SKM-1 (cell line): Measurements from ENCODE around the gene CD7.

Experiments
- DNase-seq: peaks from one replicate; lab custom pipeline; 2025; ENCODE audit not compliant: unreplicated experiment; lab: John Stamatoyannopoulos, UW

CD7 gene

DNA sequence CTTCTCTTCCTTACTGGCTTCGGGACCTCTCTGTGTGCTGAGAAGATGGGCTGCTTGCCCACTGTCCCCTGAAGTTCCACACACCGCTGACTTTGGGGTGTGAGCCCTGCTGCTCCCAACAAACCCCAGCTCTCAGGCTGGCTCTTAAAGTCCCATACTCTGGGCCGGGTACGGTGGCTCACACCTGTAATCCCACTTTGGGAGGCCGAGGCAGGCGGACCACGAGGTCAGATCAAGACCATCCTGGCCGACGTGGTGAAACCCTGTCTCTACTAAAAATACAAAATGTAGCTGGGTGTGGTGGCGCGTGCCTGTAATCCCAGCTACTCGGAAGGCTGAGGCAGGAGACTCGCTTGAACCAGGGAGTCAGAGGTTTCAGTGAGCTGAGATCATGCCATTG lies 17.2 kb downstream of the CD7 start:
- no peak for DNase-seq

DNA sequence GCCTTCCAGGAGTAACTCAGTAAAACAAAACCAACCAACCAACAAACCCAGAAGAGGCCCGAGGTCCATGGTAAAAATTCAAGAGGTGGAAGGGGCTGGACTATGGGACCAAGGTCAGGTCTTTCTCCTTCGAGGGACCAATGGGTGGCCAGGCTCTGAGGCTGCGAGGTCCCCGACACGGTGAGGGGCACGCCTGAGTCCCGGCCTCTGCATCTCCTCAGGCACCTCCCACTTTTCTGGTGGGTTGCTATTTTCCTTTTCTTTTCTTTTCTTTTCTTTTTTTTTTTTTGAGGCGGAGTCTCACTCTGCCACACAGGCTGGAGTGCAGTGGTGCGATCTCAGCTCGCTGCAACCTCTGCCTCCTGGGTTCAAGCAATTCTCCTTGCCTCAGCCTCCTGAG lies 18.0 kb downstream of the CD7 start:
- no peak for DNase-seq

DNA sequence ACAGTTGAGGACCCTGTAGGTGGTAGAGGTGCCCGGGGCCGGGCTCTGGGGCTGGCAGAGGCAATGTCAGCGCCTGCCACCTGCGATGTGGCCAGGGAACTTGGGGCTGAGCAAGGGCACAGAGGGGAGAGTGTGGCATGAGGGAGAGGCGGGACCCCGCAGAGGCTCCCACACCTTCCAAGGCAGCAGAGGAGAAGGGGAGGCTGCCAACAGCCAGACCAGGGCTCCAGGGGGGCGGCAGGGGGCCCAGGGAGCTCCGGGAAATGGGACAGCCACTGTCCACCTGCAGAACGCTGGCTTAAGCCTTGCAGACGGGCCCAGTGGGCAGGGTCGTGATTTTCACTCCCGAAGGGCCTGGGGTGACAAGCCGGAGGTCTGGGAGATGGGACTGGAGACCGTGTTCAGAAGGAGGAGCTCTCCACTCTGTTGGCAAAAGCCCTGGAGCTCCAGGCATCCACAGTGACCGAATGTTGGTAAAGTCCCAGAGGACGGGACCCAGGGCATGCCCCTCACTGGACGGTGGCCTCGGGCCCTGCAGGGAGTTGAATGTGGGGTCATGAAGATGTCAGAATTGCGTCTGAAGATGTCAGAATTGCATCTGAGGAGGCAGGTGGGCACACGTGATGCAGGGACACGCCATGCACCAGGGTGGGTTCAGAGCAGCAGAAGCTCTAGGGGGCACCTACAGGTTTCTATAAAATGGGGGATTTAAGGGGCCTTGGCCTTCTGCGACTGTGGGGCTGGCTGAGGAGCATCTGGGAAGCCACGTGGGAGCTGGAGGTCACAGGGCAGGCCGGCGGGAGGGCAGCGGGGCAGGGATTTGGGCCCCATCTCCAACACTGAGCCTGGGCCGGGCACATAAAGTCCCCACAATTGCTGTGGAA lies 18.6 kb downstream of the CD7 start:
- no peak for DNase-seq

DNA sequence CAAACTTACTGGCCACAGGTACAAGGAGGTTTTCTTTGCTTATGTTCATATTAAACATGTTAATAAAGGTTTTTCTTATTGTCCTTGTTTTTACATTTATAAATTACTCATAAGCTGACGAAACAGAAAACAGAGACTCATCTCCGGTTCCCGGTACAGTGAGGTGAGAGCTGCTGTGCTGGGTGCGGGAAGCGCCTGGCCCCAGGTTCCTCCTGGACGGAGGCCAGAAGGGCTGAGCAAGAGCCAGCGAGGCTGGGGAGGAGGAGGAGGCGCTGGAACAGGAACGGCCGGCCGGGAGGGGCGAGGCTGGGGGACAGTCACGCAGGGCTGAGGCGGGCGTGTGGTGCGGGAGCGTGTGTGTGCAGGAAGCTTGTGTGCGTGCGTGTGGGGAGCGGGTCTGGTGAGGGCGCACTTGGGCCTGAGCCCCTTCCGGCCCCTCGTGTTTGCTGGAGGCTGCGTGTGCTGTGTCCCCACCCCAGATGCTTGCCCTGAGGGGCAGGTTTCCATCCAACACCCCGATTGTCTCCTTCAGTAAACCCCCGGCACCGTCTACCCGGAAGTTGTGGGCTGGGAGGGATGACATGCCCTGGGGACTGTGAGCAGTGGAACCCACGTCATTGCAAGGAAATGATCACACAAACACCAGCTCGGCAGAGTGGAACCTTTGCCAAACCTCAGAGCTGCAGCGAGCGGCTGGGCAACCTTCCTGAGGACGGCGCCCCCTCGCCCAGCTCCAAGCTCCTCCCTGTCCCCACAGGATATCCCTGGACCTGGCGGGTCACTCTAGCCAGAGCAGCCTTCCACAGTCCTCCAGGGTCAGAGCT lies 19.5 kb downstream of the CD7 start:
- peak; percentile 87 for DNase-seq

DNA sequence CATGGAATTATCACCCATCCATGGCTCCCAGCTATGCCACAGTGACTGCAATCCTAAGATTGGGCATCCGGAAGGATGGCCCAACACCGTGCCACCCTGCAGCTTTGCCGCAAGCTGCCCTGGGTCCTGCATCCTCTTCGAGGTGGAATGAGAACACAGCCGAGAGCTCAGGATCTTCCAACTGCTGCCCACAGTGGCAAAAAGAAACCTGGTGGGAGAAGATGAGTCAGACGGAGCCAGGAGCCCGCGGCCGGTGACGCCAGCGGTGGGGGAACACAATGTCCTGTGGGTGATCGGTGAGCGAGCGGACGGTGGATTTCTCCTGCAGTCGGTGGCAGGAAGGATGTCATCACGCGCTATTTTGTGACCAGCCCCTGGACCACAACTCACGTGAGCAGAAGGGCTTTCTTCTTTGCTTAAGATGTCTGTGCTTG lies 20.1 kb downstream of the CD7 start:
- peak; percentile 63 for DNase-seq

DNA sequence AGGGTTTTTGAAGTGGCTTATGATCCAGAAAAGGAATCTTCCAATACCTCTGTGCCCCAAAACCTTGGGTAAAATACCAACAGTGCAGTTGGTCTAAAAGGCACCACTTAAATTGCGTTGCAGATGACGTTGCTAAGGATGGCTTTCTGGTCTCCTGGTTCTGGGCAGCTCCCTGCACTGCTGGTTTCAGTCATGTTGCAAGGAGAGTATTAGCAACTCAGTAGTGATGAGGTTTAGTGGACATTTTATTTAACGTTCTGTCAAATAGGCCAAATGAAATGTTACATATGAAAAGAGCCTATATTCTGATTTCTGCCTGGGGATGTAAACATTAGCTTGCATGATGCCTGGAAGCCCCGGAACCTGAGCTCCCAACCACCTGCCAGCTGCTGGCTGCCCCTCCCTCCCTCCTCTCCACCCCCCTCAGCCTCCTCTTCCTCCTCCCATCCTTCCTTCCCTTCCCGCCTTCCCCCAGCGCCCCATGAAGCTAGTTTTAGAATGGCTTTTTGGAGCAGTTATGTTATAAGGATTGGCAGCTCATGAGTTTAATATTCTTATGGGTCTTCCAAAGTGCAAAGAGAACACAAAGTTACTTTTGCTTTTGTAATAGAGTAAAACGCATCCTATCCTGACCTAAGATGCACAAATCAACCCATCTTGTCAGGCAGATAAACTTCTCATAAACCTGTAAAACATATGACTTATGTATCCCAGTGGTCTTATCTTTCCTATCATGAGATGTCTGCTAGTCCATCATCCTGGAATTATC lies 20.7 kb downstream of the CD7 start:
- DNase-seq, result no peak

DNA sequence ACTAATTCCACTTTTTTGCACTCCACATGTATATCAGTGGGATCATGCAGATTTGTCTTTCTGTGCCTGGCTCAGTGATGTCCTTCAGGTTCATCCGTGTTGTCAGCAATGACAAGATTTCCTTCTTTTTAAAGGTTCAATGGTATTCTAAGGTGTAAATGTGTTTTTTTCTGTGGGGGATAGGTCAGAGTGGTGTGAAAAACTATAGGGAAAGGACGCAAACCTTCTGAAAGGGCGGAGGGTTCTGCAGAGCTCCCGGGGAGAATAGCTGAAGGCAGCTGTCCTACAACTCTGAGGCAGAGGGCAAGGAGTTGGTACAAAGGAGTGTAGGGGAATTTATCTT lies 22.0 kb downstream of the CD7 start:
- DNase-seq, result no peak

DNA sequence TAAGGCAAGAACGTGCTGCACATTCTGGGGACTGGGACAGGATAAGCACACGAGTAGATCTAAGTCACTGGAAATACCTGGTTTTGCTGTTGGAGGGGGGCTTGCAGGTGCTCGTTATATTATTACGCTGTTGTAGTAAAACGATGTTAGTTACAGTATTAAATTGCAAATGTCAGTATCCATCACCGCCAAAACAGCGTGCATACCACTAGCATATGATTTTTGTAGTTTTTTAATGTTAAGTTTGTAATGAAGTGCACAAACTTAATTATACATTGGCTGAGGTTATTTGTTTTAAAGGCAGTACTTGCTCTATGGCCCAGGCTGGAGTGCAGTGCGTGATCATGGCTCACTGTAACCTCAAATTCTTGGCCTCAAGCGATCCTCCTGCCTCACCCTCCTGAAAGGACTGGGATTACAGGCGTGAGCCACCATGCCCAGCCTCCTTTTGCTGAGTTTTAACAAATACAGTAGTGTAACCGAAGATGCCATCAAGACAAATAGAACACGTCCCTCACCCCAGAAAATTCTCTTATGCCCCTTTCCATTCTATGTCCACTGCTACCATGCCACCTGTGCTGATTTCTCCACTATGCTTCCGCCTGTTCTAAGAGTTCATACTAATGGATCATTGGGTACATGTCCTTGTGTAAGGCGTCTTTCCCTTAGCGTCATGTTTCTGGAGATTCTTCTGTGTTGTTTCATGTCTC lies 23.2 kb downstream of the CD7 start:
- no peak for DNase-seq

DNA sequence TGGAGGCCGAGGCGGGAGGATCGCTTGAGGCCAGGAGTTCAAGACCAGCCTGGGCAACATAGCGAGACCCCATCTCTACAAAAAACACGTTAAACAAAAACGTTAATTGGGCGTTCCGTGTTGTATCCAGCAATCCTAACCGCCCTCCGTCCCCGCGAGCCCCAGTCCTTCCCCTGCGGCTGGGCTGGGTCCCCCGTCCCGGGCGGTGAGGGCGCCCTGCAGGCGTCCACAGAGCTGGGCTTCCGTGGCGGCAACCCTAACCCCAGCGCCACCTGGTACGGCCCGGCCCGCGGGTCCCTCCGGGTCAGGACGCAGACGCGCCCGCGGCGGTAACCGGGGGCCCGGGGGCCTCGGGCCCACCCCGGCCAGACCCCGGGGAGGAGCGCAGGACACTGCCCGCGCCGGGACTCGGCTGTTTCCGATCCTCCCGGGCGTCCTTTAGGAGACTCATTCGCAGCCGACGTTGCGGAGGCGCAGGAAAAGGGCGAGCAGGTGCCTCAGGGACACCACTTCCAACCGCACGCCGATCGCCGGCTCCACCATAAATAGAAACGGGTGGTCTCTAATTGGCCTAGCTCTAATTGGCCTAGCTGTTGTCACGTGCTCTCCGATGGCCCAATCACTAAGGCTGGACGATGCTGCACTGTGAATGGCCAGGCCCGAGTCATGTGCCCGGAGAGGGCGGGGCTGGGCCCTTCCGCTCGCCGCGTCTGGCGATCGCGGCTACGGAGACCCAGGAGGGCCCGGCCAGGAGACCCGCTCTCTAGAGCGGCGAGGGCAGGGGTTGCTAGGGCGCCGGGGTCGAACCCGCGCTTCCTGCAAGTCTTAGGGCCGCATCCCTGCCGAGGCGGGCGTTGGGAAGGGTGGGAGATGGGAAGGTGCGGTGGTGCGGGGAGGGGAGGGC lies 24.9 kb downstream of the CD7 start:
- DNase-seq, result peak; percentile 97

DNA sequence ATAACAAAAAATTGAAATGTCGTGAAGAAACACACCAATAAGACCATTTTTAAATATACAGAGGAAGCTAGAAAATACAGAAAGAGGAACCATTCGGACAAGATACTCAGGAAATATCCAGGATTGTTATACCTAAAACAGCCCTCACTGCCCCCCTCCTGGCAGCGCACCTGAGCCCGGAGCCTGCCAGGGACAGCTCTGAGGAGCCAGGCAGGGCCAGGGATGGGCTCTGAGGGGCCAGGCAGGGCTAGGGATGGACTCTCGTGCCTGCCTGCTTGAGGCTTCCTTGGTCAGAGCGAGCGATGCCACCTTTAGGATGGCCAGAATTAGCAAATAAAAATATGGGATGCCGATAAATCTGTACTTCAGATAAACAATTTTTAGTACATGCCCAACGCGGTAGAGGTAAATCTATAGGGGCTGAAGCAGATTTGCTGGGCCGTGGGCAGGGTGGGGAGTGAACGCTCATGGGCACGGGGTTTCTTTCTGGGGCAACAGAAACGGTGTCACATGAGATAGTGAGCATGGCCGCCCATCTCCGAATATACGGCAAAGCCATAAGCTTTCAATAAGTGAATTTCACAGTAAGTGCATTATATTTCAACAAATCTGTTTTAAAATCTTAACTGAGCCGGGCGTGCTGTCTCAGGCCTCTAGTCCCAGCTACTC lies 25.7 kb downstream of the CD7 start:
- peak; percentile 24 for DNase-seq

DNA sequence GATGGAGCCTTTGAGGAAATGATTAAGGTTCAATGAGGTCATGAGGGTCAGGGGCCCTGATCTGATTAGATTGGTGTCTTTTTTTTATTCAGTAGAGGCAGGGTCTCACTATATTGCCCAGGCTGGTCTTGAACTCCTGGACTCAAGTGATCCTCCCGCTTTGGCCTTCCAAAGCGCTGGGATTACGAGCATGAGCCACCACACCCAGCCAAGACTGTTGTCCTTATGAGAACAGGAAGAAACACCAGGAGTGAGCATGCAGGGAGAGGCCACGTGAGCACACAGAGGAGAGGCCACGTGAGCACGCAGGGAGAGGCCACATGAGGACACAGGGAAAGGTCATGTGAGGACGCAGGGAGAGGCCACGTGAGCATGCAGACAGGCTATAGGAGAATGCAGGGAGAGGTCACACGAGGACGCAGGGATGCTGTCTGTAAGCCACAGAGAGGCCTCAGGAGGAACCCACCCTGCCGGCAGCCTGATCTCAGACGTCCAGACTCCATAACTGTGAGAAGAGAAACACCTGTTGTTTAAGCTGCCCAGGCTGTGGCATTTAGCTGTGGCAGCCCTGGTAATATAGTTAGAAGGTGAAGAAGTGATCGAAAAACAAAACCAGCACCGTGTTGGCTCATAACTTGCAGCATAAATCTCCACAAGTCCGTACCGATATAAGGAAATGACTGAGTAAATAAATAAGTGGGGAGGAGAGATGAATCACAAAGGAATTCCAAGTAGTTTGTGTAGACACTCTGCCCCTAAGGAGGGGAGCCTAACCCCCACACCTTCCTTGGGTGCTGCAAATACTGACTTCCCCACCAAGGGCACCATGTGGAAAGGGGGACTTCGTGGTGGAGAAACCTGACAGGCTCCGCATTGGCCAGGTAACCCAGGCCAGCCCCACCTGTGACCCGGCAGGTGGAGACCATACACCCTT lies 29.3 kb downstream of the CD7 start:
- DNase-seq, result peak; percentile 94

DNA sequence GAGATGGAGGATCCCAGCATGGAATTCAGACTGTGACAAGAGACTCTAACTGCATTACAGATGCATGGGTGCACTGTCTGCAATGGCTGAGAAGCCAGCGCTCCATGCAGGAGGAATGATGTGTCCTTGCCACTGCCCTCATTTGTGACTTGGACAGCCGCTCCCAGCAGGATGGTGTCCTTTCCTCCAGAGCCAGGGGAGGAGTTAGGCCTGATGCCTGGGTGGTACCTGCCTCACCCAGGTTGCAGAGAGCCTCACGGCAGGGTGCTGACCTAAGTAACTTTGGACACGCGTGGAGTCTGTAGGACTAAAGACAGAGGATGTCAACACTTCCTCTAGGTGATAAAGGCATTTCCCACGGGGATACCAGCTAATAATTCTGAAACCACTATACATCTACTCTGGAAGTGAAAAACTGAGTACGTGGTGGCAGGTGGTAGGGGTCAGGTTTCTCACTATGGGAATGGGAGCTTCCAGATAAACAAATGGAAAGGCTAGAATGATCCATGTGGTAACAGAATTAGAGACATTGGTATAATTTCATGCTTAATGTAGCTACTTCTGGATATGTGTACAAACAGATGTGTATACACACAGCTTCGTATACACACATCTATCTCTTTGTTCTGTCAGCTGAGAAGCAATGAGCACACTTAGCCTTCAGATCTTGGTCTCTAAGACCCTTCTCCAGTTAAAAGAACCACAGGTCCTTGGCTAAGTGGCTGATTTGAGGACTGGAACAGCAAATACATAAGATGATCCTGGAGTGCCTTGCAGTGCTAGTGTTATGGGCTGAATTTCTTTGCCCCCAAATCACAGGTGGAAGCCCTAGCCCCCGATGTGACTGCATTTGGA lies 30.2 kb downstream of the CD7 start:
- no peak for DNase-seq

DNA sequence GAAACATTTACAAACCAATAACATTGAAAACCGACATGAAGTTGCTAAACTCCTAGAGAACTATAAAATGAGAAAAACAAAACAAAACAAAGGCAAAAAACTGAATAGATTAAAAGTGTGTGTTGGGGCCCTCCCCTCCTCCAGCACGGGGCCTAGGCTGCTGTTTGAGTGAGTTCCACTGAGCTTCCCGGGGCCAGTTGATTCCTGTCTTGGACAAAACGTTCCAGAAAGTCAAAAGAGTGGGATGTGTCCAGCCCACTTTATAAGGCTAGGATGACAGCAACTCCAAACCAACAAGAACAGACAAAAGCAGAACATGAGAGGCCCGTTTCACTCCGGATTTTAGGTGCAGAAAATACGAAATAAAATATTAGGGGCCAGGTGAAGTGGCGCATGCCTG lies 32.3 kb downstream of the CD7 start:
- DNase-seq, result no peak

DNA sequence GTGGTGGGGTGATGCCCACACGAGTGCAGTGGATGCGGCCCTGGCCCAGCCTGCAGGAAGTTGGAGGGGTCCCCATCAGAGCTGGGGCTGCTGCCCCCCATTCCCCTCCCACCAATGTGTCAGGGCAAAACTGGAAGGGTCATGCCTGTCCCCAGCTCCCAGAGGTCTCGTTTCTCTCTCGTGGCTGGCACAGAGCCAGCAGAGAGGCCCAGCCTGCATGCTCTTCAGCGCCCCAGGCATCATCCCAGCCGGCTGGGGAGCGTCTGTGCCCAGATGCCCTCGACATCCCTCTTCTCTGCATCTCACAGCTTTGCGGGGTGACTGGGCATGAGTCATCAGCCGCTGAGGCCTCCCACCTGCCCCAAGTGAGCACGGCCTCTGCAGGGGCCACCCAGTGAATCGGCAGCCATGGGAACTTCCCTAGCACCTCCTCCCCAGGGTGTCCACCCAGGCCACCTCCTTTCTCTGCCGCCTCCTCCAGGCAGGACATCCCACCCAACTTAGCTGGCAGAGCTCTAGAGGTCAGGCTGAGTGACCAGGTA lies 34.1 kb downstream of the CD7 start:
- no peak for DNase-seq

DNA sequence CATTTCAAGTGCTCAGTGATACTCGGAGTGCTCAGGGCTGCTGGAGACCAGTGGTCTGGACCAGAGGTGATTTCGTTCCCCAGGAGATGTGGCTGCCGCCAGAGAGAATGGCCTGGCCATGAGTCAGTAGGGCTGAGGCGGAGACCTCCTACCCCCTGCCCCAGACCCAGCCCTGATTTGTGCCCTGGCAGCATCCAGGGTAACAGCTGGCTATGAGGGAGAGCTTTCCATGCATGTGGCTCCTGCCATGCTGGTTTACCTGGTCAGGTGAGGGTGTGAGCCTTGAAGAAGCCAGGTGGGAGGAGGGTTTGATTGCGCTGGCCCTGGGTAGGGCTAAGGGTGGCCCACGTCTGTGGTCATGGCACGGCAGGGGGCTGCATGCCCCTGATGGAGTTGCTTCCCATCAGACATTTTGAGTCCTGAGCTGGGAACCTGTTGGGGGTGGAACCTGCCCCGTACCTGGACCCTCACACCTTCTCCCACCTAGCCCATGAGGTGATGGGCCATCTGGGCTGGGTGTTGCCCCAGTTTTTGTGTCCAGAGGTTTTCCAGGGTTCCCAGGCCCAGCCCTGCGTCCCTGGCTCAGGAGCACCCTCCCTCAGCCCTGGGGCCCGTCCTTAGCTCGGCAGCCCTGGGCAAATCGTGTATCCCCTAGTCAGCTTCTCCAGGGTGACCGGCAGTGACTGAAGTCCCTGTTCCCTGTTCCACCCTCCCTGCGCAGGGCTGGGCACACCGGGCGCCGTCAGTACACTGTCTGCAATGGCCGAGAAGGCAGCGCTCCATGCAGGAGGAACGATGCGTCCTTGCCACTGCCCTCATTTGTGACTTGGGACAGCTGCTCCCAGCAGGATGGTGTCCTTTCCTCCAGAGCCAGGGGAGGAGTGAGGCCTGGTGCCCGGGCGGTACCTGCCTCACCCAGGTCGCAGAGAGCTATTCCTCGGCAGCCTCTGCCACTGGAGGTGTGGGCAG lies 34.9 kb downstream of the CD7 start:
- DNase-seq, result no peak
